ENCODE data around the gene CLEC1B. TPM values are rescaled to one million over a fixed set of nuclear protein-coding genes. Genes with fewer than 3 reads are reported as not detected.

Gene CLEC1B
- not detected in 2 replicates for total RNA-seq

DNA sequence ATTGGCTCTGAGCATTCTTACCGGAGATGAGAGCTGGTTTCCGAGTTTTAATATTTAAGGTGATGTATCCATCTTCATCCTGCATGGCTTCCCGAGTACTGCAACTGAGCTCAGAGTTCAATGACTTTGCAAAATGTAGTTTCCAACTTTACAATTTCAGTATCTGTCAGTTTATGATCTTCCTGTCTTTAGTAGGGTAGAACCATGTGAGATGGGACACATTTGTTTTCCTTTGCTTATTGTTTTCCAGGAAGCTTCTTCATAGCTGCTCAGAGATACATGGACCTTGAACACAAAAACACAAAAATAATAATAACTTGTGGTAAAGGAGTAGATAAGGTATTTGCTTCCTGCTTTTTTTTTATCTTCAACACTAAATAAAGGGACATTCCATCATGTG, at the start of gene CLEC1B:
Gene CLEC1B, minus strand, starts transcription at position 106 of the 400 bp plus-strand sequence. Its CDS starts 21 bp downstream, at position 85.

DNA sequence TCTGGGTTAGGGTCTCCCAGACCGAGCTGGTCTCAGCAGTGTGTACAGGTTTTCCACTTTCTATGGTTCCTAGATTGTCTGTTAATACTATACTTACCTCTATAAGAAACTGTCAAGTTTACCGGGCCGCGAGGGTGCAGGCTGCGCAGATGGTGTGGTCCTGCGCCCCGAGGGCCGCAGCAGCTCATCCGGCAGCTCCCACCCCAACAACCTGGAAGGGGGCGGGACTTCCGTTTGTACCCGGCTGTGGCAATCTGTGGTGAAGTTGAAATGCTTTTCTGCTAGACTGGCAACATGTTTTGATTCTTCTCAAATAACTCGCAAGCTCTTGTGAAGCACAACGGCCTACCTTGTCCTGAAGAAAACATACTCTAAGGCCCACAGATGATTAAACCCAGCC, 31.5 kb upstream of the CLEC1B start, which contains the start of gene CLEC9A:
Gene CLEC9A, plus strand, starts transcription at position 237 of the 400 bp plus-strand sequence. CDS start 22,006 bp downstream, outside the sequence.

DNA sequence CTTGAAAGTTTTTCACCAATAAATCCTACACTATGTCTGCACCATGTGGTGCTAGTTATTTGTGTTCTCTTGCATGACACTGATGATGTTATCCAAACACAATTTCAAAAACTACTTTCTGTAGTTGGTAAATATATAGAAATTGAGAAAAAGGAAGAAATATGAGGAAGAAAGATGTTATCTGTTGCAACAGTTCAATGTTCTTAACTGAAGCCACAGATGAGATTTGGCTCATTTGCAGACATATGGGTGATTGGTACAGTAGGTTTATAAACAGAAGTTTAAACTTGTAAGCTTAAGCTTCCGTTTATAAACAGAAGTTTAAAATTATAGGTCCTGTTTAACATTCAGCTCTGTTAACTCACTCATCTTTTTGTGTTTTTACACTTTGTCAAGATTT, 27.7 kb downstream of the CLEC1B start, which contains the start of gene CLEC12A:
Gene CLEC12A, plus strand, starts transcription at position 229 of the 400 bp plus-strand sequence. CDS start 188 bp downstream, outside the sequence.

Other genes with a start within 250 kb of the CLEC1B start
- not detected in 2 replicates for gene CD69, start 238.2 kb downstream of the CLEC1B start, total RNA-seq
- 0.21 TPM in 1 of 2 replicates, not detected in the other for gene KLRF1, start 171.6 kb downstream of the CLEC1B start, total RNA-seq
- gene CLEC2B, start 129.8 kb downstream of the CLEC1B start, total RNA-seq: 4.1 and 5.0 TPM in 2 replicates
- not detected in 2 replicates for gene KLRF2, start 117.6 kb downstream of the CLEC1B start, total RNA-seq
- not detected in 2 replicates for gene CLEC2A, start 66.8 kb downstream of the CLEC1B start, total RNA-seq
- gene CLEC12A, start 27.7 kb downstream of the CLEC1B start, total RNA-seq: not detected in 2 replicates
- gene CLEC12B, start 11.5 kb upstream of the CLEC1B start, total RNA-seq: not detected in 2 replicates
- gene CLEC9A, start 31.6 kb upstream of the CLEC1B start, total RNA-seq: not detected in 2 replicates
- gene CLEC1A, start 99.9 kb upstream of the CLEC1B start, total RNA-seq: not detected in 2 replicates
- gene CLEC7A, start 131.1 kb upstream of the CLEC1B start, total RNA-seq: under 0.01 and 1.9 TPM in 2 replicates
- under 0.01 TPM in 2 replicates for gene OLR1, start 173.0 kb upstream of the CLEC1B start, total RNA-seq
- not detected in 2 replicates for gene TMEM52B, start 179.9 kb upstream of the CLEC1B start, total RNA-seq
- 31.8 and 37.7 TPM in 2 replicates for gene GABARAPL1, start 213.8 kb upstream of the CLEC1B start, total RNA-seq